ENCODE data around the gene GRIPAP1. TPM values are rescaled to one million over a fixed set of nuclear protein-coding genes. Genes with fewer than 3 reads are reported as not detected.
A peak's percentile ranks its signal among the peaks of the same experiment; 100 is the strongest.

GRIPAP1 gene
- total RNA-seq = 54.2 TPM
- long read RNA-seq, transcript GRIPAP1-201 (26 exons, 3,031 nt) = major isoform, 65 of 126 reads
- long read RNA-seq, partial matches to known transcripts = 29 of 126 reads
- long read RNA-seq, other reads (novel, unspliced or antisense) = 31 of 126 reads

GRCh38 chrX:49002091-49002935 is at the start of gene GRIPAP1:
Gene GRIPAP1, minus strand, starts transcription at chrX:49002264. Its CDS starts 35 bp downstream, at chrX:49002229.
- no peaks in the 10 kb centered on the region for H3K27me3 ChIP-seq (ENCODE audit: low read depth)
- peaks cover 11% of the 10 kb centered on the region for H3K36me3 ChIP-seq
- peak; percentile 96 to 97 for ATAC-seq
- intact Hi-C loops (cut with DNase I) = no loop called here
- no peaks in the 10 kb centered on the region for H3K4me1 ChIP-seq
- peak; percentile 67 for DNase-seq
- peak within 1 kb of the TSS; percentile 88 for H3K27ac ChIP-seq
- H3K9me3 ChIP-seq = no peaks in the 10 kb centered on the region
- H3K4me3 ChIP-seq = peak within 1 kb of the TSS; percentile 74
- no peak for TF ChIP-seq CTCF (IDR thresholded peaks at IDR 0.05)

- Histone ChIP-seq H3K27me3 (ENCODE audit: low read depth) (no peaks in the 10 kb centered on the region), H3K27ac (peak overlapping the region; percentile 76), H3K9me3 (no peaks in the 10 kb centered on the region), H3K4me1 (peaks cover 19% of the 10 kb centered on the region), H3K4me3 (peak overlapping the region; percentile 32), H3K36me3 (peaks cover 7% of the 10 kb centered on the region)
- DNase-seq (no peak), ATAC-seq (no peak)
- TF ChIP-seq CTCF (IDR thresholded peaks at IDR 0.05) = no peak
- intact Hi-C loops (cut with DNase I) = no loop called here
These were observed 41.9 kb upstream of the GRIPAP1 start for GRCh38 chrX:49043987-49044281.

- intact Hi-C loops (cut with DNase I) = no loop called here
- H3K27ac ChIP-seq = peak within 1 kb of the TSS; percentile 96
- peak within 1 kb of the TSS; percentile 72 for H3K4me3 ChIP-seq
- peaks cover 12% of the 10 kb centered on the region for H3K36me3 ChIP-seq
- TF ChIP-seq CTCF (IDR thresholded peaks at IDR 0.05) = peak; percentile 55
- H3K9me3 ChIP-seq = no peaks in the 10 kb centered on the region
- H3K4me1 ChIP-seq = peaks cover 24% of the 10 kb centered on the region
- no peaks in the 10 kb centered on the region for H3K27me3 ChIP-seq (ENCODE audit: low read depth)
- DNase-seq (peak; percentile 99), ATAC-seq (peak; percentile 92 to 95)
These were observed 41.3 kb upstream of the GRIPAP1 start, which contains the start of gene TFE3 for GRCh38 chrX:49043220-49043986. Gene TFE3, minus strand, starts transcription at chrX:49043357. Its CDS starts 131 bp downstream, at chrX:49043226.

- Histone ChIP-seq H3K27ac (peak overlapping the region; percentile 96), H3K4me3 (peak overlapping the region; percentile 72), H3K4me1 (peaks cover 24% of the 10 kb centered on the region), H3K36me3 (peaks cover 18% of the 10 kb centered on the region), H3K27me3 (ENCODE audit: low read depth) (no peaks in the 10 kb centered on the region), H3K9me3 (no peaks in the 10 kb centered on the region)
- TF ChIP-seq CTCF (IDR thresholded peaks at IDR 0.05) = no peak
- DNase-seq (no peak), ATAC-seq (peak; percentile 0 to 3)
- intact Hi-C loops (cut with DNase I) = no loop called here
These were observed 40.6 kb upstream of the GRIPAP1 start for GRCh38 chrX:49042581-49043219.

All from lower lobe of right lung (tissue), 2 donors.